Stimulated activated CD8-positive, alpha-beta memory T cell treated with anti-CD3 and anti-CD28 coated beads, Interleukin-12 subunit alpha, Interleukin-12 subunit beta, amount 100 ng/mL, for 1 hour (primary cell): ENCODE results near the gene KCNC1.

ENCODE experiments used
- DNase-seq: peaks from one replicate; pipeline ENCODE4 v3.0.0-alpha.2; 2020; ENCODE audit warnings: low read depth

The KCNC1 gene

DNA sequence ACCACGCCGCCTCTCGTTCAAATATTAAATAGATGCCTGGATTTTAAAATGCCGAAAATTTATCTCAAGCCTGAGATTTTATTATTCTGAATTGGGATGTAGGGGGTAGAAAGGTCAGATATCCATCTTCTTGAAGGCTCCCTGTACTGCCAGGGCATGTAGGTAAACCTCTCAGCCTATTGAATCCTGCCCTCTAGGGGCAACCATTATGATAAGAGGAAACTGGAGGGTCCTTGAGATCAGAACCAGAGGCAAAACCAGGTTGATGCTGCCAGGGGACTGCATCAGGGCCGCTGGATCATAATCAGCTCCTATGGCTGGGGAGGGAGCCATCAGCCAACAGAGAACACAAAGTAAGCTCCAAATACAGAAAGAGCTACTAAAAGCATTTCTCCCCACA lies 92.4 kb downstream of the KCNC1 start:
- DNase-seq = no peak

DNA sequence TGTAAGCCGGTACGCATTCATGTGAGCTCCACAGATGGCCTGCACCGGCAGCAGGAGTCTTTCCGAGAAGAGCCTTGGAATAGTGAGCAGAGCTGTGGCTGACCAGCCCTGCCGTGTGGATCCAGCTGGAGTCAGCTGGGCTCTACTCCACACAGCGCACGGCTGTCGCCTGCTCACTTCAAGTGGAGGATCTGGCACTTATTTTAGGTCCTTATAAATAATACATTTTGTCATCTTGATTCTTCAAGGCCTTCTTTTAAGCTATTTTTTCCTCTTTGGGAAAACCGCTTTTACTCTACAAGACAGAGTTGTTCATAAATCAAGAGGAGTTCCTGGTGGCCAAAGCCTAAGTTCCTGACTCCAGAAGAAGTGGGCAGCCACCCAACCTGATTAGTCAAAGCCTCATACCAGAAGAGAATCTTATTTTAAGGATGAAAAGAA lies 93.8 kb downstream of the KCNC1 start:
- DNase-seq = no peak

GRCh38 chr11:17831228-17831627 lies 96.6 kb downstream of the KCNC1 start:
- DNase-seq = no peak

DNA sequence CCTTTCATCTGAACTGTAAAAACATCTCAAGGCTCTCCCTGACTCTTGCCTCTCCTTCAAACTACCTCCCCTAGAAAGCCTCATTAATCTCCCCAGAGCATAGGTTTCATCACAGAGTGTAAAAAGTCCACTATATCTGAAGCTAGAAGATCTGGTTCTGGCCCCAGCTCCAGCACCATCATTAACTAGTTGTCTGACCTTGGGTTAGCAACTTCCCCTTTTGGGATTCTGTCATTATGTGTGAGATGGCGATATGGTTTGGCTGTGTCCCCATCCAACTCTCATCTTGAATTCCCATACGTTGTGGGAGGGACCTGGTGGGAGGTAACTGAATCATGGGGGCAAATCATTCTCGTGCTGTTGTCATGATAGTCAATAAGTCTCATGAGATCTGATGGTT lies 97.3 kb downstream of the KCNC1 start:
- DNase-seq = no peak
